D721Med (cell line): ENCODE data around the gene NDUFS7.
A peak's percentile ranks its signal among the peaks of the same experiment; 100 is the strongest.
"Not testable (repeated sequence)": the region's sequence is repeated elsewhere in the genome, so short reads cannot be mapped to it uniquely, and the experiment has no call there.

Source experiments
- DNase-seq: peaks from one replicate; pipeline ENCODE4 v3.0.0; 2011; ENCODE audit warnings: low spot score; ENCODE audit not compliant: insufficient read length
- FAIRE-seq: peaks from 2 replicates; lab custom pipeline; 2011; peaks lifted over from hg19 to GRCh38; lab: Jason Lieb, UNC
- TF ChIP-seq, protein P1 (sequence below): IDR thresholded peaks from 2 replicates; pipeline ENCODE4 v1.5.1; 2012; ENCODE audit warnings: mild to moderate bottlenecking, control low read depth; ENCODE audit not compliant: insufficient read depth; ENCODE audit errors: missing control alignments

NDUFS7 gene

DNA sequence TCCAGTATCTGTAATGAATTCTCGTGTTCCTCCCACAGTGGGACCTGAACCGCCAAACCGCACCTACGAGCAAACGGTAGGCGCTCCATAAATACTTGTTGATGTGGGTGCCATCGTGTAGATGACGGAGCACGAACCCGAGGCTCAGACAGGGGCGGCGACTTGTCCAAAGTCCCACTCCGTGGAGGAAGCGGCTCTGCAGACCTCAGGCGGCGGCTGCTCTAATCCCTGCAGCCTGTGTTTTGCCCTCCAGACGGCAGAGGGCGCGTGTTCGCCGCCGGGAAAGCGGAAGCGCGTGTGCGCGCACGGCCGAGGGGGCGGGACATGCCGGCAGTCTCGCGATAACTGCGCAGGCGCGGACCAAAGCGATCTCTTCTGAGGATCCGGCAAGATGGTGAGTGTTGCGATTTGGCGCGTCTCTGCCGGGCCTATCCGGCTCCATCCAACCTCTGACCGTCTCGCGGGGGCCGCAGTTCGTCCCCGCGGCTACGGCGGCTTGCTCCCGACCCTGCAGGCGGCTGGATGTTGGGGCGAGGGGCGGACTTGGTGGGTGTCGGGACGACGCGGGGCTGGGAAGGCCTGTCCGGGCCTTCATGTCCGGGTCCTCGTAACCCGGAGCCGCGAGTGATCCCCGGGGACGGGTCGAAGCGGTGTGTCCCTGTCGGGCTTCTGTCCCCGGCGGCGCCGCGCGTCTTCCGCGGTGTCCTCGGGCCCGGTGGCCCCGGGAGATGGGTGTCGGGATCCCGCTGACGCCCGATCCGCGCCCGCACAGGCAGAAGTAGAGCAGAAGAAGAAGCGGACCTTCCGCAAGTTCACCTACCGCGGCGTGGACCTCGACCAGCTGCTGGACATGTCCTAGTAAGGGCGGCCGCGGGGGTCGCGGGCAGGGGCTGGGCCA is 54.6 kb downstream of the NDUFS7 start, which contains the start of gene RPS15:
TSS of gene RPS15 (plus strand) at position 362 of the 898 bp plus-strand sequence. CDS start at position 392, 30 bp downstream.
- DNase-seq (peak; percentile 98), FAIRE-seq (no peak)
- TF ChIP-seq, protein P1, sequence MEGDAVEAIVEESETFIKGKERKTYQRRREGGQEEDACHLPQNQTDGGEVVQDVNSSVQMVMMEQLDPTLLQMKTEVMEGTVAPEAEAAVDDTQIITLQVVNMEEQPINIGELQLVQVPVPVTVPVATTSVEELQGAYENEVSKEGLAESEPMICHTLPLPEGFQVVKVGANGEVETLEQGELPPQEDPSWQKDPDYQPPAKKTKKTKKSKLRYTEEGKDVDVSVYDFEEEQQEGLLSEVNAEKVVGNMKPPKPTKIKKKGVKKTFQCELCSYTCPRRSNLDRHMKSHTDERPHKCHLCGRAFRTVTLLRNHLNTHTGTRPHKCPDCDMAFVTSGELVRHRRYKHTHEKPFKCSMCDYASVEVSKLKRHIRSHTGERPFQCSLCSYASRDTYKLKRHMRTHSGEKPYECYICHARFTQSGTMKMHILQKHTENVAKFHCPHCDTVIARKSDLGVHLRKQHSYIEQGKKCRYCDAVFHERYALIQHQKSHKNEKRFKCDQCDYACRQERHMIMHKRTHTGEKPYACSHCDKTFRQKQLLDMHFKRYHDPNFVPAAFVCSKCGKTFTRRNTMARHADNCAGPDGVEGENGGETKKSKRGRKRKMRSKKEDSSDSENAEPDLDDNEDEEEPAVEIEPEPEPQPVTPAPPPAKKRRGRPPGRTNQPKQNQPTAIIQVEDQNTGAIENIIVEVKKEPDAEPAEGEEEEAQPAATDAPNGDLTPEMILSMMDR = peak; percentile 95

DNA sequence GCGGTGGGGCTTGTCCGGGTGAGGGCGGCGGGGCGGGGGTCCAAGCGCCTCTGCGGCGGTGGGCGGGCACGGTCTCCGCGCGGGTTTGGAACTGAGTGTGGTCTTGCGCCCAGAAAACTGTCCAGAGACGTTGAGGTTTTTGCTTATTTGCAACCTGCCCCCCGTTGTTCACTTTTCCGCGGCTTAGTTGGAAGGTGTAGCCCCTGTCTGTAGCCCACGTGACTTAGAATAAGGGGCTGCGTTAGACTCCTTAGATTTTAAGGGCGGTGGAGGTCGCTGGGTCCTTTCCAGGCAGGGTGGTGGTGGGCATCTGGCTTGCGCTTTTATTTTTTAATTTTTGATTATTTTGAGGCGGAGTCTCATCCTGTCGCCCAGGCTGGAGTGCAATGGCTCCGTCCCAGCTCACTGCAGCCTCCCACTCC is 55.2 kb downstream of the NDUFS7 start:
- FAIRE-seq (no peak), DNase-seq (no peak)
- TF ChIP-seq, protein P1 = no peak

DNA sequence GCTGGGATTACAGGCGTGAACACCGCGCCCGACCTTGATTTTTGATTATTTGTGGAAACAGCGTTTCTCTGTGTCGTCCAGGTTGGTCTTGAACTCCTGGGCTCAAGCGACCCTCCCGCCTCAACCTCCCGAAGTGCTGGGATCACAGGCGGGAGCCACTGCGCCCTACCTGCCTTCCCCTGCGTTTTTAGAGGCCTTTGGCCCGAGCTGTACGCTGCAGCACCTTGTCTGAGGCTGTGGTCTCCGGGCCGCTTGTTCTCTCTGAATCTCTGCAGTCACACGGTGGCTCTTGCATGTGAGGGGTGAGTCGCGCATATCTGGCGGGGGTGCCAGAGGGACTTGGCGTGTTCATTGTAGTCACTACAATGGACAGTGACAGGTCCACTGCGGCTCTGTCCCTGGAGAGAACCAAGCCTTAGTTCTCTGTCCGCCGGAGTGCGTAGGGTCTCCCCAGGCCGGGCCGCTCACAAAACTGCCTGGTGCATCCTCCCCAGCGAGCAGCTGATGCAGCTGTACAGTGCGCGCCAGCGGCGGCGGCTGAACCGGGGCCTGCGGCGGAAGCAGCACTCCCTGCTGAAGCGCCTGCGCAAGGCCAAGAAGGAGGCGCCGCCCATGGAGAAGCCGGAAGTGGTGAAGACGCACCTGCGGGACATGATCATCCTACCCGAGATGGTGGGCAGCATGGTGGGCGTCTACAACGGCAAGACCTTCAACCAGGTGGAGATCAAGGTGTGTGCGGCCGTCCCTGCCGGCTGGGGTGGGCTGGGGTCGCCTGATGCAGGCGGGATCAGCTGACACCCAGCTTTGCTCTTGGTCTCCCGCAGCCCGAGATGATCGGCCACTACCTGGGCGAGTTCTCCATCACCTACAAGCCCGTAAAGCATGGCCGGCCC is 56.1 kb downstream of the NDUFS7 start:
- DNase-seq, FAIRE-seq: not testable (repeated sequence)

DNA sequence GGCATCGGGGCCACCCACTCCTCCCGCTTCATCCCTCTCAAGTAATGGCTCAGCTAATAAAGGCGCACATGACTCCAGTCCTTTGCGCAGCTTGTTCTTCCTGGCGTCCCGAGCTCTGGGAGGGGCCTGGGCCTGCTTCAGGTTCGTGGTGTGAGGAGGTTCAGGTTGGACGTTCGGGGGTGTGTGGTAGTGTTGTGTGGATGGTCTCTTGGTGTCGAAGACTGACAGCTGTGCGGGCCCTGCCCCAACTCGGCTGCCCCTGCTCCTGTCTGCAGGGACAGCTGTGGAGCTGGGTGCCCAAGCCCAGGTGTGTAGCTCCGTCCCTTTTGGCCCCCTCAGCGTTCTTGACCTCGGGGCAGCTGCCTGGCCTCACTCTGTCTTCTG is 56.7 kb downstream of the NDUFS7 start:
- TF ChIP-seq, protein P1 = no peak
- DNase-seq (no peak), FAIRE-seq (no peak)

DNA sequence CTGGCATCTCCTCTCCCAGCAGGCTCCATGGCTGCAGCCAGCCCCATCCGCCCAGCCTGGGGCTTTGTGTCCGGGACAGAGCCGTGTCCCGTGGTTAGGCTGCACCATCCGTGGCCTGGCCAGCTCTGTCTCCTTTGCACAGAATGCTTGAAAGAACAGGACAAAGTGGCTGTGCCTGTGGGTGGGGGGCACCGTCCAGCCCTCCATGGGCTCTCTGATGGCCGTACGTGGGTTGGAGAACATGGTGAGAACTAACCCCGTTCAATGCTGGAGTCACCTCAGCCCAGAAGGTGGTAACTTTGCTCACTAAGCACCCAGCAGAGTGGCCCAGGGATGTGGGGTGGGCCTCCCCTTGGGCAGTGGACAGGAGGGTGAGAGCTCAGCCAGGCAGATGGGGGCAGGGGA is 57.3 kb downstream of the NDUFS7 start:
- no peak for DNase-seq
- FAIRE-seq = no peak

DNA sequence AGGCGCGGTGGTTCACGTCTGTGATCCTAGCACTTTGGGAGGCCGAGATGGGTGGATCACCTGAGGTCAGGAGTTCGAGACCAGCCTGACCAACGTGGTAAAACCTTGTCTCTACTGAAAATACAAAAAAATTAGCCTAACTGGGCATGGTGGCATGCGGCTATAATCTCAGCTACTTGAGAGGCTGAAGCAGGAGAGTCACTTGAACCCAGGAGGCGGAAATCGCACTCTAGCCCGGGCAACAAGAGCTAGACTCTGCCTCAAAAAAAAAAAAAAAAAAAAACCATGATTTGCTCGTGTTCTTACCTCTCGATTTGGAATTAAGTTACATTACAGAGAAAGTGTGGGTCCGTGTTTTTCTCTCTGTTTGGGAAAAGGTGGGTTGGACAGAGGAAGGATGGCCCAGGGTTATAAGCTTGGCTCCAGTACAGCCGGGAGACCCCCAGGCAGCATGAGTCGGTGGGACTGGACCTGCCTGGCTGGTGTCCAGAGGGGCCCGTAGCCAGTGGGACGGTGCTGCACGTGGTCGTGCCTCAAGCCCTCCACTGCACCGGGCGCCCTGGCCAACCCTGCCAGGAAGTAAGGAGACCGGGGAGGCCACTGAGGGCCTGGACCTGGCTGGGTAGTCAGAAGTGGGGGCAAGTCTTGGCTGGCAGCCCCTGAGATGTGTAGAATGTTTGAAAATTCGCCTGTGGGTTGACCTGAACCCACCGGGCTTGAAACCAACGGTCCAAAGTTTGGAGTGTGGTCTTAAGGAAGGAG is 58.2 kb downstream of the NDUFS7 start:
- TF ChIP-seq, protein P1 = no peak
- no peak for DNase-seq
- FAIRE-seq = no peak

More for the DNA sequence above, 57.3 kb downstream of the NDUFS7 start:
- TF ChIP-seq, protein P1 = no peak
